HG03460 (cell line): ENCODE measurements around the gene RGS19.
A peak's percentile ranks its signal among the peaks of the same experiment; 100 is the strongest.

Experiments
- ATAC-seq: cut with Tn5 transposase; IDR thresholded peaks from one replicate; pipeline ENCODE4 v1.9.1; 2021; ENCODE audit not compliant: unreplicated experiment

The RGS19 gene

DNA sequence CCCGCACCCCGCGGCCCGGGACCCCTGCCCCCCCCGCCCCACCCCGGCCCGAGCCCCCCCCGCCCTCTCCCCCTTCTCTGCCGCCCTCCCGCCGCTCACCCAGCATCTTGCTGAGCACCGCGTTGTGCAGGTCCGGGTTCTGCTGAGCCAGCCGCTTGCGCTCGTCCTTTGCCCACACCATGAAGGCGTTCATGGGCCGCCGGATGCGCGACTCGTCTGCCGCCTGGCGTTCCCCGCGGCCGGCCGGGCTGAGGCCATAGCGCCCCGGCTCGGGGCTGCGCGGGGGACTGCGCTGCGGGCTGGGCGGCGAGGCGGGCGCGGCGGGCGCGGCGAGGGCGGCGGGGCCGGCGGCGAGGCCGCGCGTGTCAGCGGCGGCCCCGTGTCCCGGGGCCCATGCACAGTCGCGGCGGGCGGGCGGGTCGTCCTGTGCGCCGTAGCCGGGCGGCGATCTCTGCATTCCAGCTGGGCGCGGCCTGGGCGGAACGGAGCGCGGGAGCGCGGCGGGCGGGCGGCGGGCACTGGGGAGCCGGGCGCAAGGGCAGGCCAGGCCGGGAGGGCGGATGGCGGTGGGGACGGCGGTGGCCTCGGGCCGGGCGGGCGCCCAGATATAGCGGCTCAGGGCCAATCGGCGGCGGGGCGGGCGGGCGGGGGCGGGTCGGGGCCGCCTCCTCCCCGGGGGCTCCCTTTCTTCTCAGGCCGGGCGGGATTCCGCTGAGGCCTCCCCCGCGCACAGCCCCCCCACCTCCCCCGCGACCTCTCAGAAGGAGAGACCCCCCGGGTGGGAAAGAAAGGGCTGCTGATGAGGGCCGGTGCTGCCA is 30.0 kb downstream of the RGS19 start, which contains the start of gene SOX18:
SOX18 (minus strand) TSS at position 580 of the 818 bp plus-strand sequence; CDS start at position 457, 123 bp downstream.
- no peak for ATAC-seq

DNA sequence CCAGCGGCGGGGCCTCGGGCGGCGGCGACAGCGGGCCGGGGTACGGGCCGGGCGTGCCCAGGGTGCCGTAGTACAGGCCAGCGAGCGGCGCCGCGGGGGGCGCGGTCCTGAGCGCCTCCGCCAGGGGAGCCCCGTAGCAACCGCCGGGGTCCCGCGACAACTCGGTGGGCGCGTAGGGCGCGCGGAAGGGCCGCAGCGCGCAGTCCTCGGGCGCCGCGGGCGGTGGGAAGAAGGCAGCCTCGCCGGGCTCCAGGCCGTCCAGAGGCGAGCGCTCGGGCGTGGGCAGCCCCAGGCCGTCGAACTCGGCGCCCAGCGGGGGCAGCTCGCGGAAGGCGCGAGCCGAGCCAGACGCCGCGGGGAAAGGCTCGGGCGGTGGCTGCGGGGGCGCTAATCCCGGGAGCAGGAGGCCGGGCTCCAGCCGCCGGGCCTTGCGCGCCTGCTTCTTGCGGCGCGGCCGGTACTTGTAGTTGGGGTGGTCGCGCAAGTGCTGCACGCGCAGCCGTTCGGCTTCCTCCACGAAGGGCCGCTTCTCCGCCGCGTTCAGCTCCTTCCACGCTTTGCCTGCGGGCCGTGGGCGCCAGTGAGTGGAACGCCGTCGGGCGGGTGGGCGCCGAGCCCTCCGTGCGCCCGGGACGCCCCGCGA is 30.8 kb downstream of the RGS19 start:
- ATAC-seq: no peak

DNA sequence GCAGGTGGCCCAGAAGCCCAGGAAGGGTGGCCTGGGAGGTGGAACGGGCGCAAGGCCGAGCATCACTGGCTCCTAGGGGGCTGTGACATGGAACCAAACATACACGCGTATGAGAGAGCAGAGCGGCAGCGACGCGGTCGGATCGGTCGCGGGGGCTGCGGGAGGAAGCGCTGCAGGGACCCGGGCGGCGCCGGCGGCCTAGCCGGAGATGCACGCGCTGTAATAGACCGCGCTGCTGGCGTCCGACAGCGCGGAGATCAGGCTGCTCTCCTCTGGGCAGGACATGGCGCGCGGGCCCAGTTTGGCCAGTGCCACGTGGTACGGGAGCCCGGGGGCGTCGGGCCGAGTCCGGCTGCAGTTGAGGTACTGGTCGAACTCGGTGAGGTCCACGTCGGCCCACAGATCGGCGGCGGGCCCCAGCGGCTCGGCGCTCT is 31.3 kb downstream of the RGS19 start:
- no peak for ATAC-seq

DNA sequence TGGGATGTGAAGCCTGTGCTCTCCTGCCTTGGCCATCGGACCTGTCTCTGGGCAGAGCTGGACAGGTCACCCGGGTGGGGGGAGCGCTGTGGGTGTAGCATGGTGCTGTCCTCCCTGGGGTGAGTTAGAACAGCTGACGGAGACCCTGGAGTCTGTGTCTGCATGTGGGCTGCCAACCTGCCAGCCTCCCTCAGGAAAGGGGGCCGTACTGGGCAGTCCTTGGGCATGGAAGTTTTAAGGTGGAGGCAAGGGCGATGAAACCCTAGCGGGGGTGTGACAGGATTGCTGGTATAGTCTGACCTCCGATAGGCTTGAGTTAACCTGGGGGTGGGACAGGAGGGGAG is 32.3 kb downstream of the RGS19 start:
- no peak for ATAC-seq

DNA sequence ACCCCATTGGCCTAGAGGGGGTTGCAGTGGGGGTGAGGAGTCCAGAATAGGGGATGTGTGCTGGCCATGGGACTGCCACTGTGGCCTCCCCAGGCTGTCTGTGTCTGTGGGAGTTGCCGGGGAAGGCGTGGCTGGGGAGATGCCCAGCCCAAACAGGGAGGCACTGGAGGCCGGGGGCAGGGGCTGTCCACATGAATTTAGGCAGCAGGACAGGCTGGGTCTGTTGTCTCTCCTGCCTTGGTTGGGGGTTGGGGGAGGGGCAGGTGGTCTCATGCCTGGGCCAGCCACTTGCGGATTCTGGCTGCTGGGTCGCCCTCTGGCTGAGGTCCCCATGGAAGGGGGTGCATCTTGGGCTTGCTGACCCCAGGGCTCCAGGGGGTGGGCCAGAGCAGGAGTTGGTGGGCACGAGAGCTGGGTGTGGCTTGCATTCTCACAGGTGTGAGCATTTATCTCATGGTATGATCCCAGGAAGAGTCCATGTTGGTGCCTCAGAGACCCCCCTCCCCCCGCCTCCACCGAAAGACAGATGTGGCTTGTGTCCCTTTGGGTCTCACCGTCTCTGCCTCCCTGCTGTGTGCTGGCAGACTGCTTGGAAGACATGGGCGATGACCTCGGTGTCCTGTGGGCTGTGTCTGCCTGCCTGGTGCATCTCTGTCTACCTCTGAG is 33.8 kb downstream of the RGS19 start:
- no peak for ATAC-seq

- ATAC-seq: no peak
Observed at GRCh38 chr20:64044484-64045247, 34.7 kb downstream of the RGS19 start.

- ATAC-seq: no peak
Observed at GRCh38 chr20:64043768-64044167, 35.5 kb downstream of the RGS19 start.

- no peak for ATAC-seq
Observed at GRCh38 chr20:64042054-64042781, 37.1 kb downstream of the RGS19 start.

- ATAC-seq: no peak
Observed at GRCh38 chr20:64041781-64042053, 37.6 kb downstream of the RGS19 start.

- ATAC-seq: no peak
Observed at GRCh38 chr20:64041040-64041780, 38.1 kb downstream of the RGS19 start.

GRCh38 chr20:64040231-64041039 is 38.9 kb downstream of the RGS19 start:
- no peak for ATAC-seq

DNA sequence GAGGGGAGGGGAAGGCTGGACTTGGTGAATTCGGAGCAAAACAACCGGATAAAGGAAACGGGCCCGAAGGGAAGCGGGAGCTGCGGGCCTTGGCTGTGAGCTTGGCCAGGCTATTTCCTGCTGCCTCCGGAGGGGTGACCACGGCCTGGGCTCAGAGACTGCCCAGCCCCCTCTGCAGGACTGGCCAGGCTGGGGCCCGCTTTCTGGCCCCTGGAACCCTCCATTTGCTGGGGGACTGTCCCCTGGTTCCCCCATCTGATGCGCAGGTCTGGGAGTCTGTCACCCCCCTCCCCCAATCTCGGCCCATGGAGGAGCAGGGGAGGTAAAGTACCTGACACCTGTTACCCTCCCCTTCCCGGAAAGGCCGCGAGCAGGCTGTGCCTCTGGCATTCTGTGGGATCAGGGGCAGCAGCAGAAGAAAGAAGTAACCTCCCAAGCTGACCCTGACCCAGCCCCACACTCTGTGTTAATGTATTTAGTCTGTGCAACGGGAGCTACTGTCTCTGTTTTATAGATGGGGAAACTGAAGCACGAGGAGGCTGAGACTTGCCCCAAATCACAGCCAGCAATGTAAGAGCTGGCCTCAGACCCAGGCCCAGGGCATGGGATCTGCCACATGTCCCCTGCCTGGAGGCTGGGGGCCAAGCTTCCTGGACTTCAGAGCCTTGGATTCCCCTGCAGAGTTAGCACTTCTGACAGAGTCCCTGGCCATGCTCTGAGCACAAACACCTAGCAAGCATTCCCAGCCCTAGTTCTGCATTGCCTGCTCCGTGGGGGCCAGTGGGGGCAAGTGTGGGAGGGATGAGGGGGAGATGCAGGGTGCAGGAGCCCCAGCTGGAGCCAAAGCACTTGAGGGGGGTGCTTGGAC is 39.8 kb downstream of the RGS19 start:
- no peak for ATAC-seq

- peak; percentile 44 for ATAC-seq
Observed at GRCh38 chr20:64038565-64039292, 40.6 kb downstream of the RGS19 start.

GRCh38 chr20:64038224-64038564 is 41.1 kb downstream of the RGS19 start:
- peak; percentile 26 for ATAC-seq

- no peak for ATAC-seq
Observed at GRCh38 chr20:64037498-64038213, 41.7 kb downstream of the RGS19 start.

- no peak for ATAC-seq
Observed at GRCh38 chr20:64037199-64037497, 42.2 kb downstream of the RGS19 start.
